Lung (tissue), 12 donors: ENCODE results near the gene STUM. TPM values are rescaled to one million over a fixed set of nuclear protein-coding genes. Genes with fewer than 3 reads are reported as not detected.

Experiments
- ATAC-seq: fragments of 200-7000 bp; cut with Tn5 transposase; one replicate; pipeline ENCODE4 v1.9.1; 2020; ENCODE audit warnings: moderate number of reproducible peaks; ENCODE audit not compliant: insufficient read depth, low FRiP score
- DNase-seq, 3 donors: peaks; one replicate each; pipeline ENCODE4 v3.0.0-alpha.2; 2013 to 2017
- H3K27ac ChIP-seq, 2 donors: one replicate each; pipeline ENCODE4 v1.5.1; 2013; ENCODE audit warnings: mild to moderate bottlenecking in 2 of 2, moderate library complexity in 2 of 2, control low read depth in 1 of 2, inconsistent platforms in 1 of 2, low read depth in 1 of 2, low read length in 1 of 2
- H3K27me3 ChIP-seq, 3 donors: one replicate each; pipeline ENCODE4 v1.5.1; 2013; ENCODE audit warnings: low read length in 2 of 3; ENCODE audit not compliant: control insufficient read depth in 3 of 3, insufficient read depth in 3 of 3
- H3K36me3 ChIP-seq, 4 donors: one replicate each; pipeline ENCODE4 v1.5.1; 2013; ENCODE audit warnings: low read length in 4 of 4, mild to moderate bottlenecking in 1 of 4, moderate library complexity in 1 of 4; ENCODE audit not compliant: control insufficient read depth in 4 of 4, insufficient read depth in 4 of 4
- H3K4me1 ChIP-seq, 5 donors: one replicate each; pipeline ENCODE4 v1.5.1; 2013; ENCODE audit warnings: low read length in 5 of 5, mild to moderate bottlenecking in 2 of 5, moderate library complexity in 1 of 5; ENCODE audit not compliant: control insufficient read depth in 5 of 5, insufficient read depth in 5 of 5
- H3K4me3 ChIP-seq: one replicate; pipeline ENCODE4 v1.5.1; 2013; ENCODE audit warnings: mild to moderate bottlenecking, control low read depth, moderate library complexity
- H3K9ac ChIP-seq, 2 donors: one replicate each; pipeline ENCODE4 v1.5.1; 2013; ENCODE audit warnings: low read length in 2 of 2, control low read depth in 1 of 2; ENCODE audit not compliant: insufficient read depth in 1 of 2
- H3K9me3 ChIP-seq, 4 donors: one replicate each; pipeline ENCODE4 v1.5.1; 2013; ENCODE audit warnings: low read length in 3 of 4, mild to moderate bottlenecking in 1 of 4, moderate library complexity in 1 of 4; ENCODE audit not compliant: control insufficient read depth in 4 of 4, insufficient read depth in 3 of 4
- CTCF ChIP-seq: IDR thresholded peaks from 2 replicates; pipeline ENCODE4 v1.5.1; 2012; ENCODE audit warnings: mild to moderate bottlenecking; ENCODE audit errors: control extremely low read depth, extremely low read depth
- WGBS, 2 donors: extraction: QIAGEN DNeasy Blood & Tissue Kit; methylation state at CpG; one replicate each; pipeline ENCODE4 v1.1.7; 2013; 5-methylcytosine and 5-hydroxymethylcytosine counted together
- polyA plus RNA-seq, 2 donors: library from polyadenylated mRNA; stranded (reverse); fragments of 200-250 nt; gene quantifications; one replicate each; pipeline ENCODE4 v1.2.1, GENCODE V29; 2013
- total RNA-seq, 2 donors: library from RNA; depleted of rRNA in 1 of 2; stranded (reverse); fragments of >200 nt in 1 of 2; gene quantifications; one replicate each; pipeline ENCODE4 v1.2.1, GENCODE V29; 2014 to 2021
- donor health status: control.
- donor health status: control.
- donor health status: Bipolar disorder and iron deficiency.
- donor health status: healthy.
- donor health status: DM: yes; HTN: yes; CAD: no.

The STUM gene
- total and polyA plus RNA-seq, 4 donors, result 0.09 to 0.58 (median 0.48) TPM

- no peaks in the 10 kb centered on the region for H3K9me3 ChIP-seq
- H3K4me1 ChIP-seq, result no peaks in the 10 kb centered on the region
- 93 to 98% methylated on average over 4 of the region's 4 CpGs for WGBS, 2 donors
- H3K9ac ChIP-seq, result no peak overlapping the region
- H3K4me3 ChIP-seq, result no peak overlapping the region
- no peak for TF ChIP-seq CTCF
- H3K36me3 ChIP-seq, result no peaks in the 10 kb centered on the region
- H3K27me3 ChIP-seq, result no peaks in the 10 kb centered on the region
- H3K27ac ChIP-seq, result no peak overlapping the region
- no peak for ATAC-seq
- DNase-seq, result no peak
These were observed 17.0 kb upstream of the STUM start for GRCh38 chr1:226531360-226532093.

GRCh38 chr1:226532553-226532952, 16.0 kb upstream of the STUM start:
- no peaks in the 10 kb centered on the region for H3K9me3 ChIP-seq
- WGBS, 2 donors, result 91 to 92% methylated on average over 2 of the region's 2 CpGs
- TF ChIP-seq CTCF, result no peak
- no peak overlapping the region for H3K9ac ChIP-seq
- H3K27ac ChIP-seq, result no peak overlapping the region
- no peak overlapping the region for H3K4me3 ChIP-seq
- no peaks in the 10 kb centered on the region for H3K27me3 ChIP-seq
- H3K36me3 ChIP-seq, result no peaks in the 10 kb centered on the region
- no peak for ATAC-seq
- no peak for DNase-seq
- H3K4me1 ChIP-seq, result no peaks in the 10 kb centered on the region

- H3K9ac ChIP-seq, result no peak overlapping the region
- H3K27me3 ChIP-seq, result no peaks in the 10 kb centered on the region
- no peaks in the 10 kb centered on the region for H3K4me1 ChIP-seq
- H3K4me3 ChIP-seq, result no peak overlapping the region
- no peak for TF ChIP-seq CTCF
- WGBS, 2 donors, result 61 to 80% methylated on average over 5 of the region's 5 CpGs
- H3K9me3 ChIP-seq, result no peaks in the 10 kb centered on the region
- H3K27ac ChIP-seq, result no peak overlapping the region
- no peak for DNase-seq
- H3K36me3 ChIP-seq, result no peaks in the 10 kb centered on the region
- ATAC-seq, result no peak
These were observed 15.3 kb upstream of the STUM start for GRCh38 chr1:226533220-226533619.

- Histone ChIP-seq H3K4me3 (no peak overlapping the region), H3K27ac (no peak overlapping the region), H3K36me3 (no peaks in the 10 kb centered on the region), H3K9ac (no peak overlapping the region), H3K9me3 (no peaks in the 10 kb centered on the region), H3K27me3 (no peaks in the 10 kb centered on the region), H3K4me1 (no peaks in the 10 kb centered on the region)
- WGBS, 2 donors, result 89 to 91% methylated on average over 3 of the region's 3 CpGs
- DNase-seq, result no peak
- TF ChIP-seq CTCF, result no peak
- ATAC-seq, result no peak
These were observed 14.5 kb upstream of the STUM start for GRCh38 chr1:226534098-226534497.
